Tibial nerve (tissue), 3 donors: ENCODE results near the gene NTM.

ENCODE experiments used
- CTCF ChIP-seq, 5 experiments: fragments of 200-600 bp in 3 of 5; fragments of 450-650 bp in 2 of 5; sonication (generic) in 3 of 5; IDR thresholded peaks; one replicate each; pipeline ENCODE4 v1.5.1; 2016 to 2019; ENCODE audit warnings: antibody characterized with exemption in 5 of 5, mild to moderate bottlenecking in 3 of 5, moderate library complexity in 2 of 5
- POLR2A ChIP-seq, 2 donors: fragments of 450-650 bp; IDR thresholded peaks; one replicate each; pipeline ENCODE4 v1.6.1; 2017; ENCODE audit warnings: antibody characterized with exemption in 2 of 2, mild to moderate bottlenecking in 2 of 2, moderate library complexity in 2 of 2

GRCh38 chr11:132103021-132103420 lies 732.6 kb downstream of the NTM start:
- TF ChIP-seq CTCF (IDR thresholded peaks at IDR 0.05) (no peak), POLR2A (IDR thresholded peaks at IDR 0.05) (no peak)
